ENCODE results near the gene UBTF.

The UBTF gene

GRCh38 chr17:44186307-44187130, 33.0 kb downstream of the UBTF start, which contains the start of gene TMUB2:
Gene TMUB2, plus strand, starts transcription at chr17:44186972. Its CDS starts 737 bp downstream, at chr17:44187709.
- Mint-ChIP-seq H3K4me3 (peak within 1 kb of the TSS; percentile 92), H3K27ac (peak within 1 kb of the TSS; percentile 99), H3K36me3 (ENCODE audit: low read depth) (peaks cover 77% of the 10 kb centered on the region), H3K4me1 (ENCODE audit: low read depth) (peaks cover 53% of the 10 kb centered on the region), H3K27me3 (no peaks in the 10 kb centered on the region), H3K9me3 (no peaks in the 10 kb centered on the region)
- DNase-seq = peak; percentile 100

GRCh38 chr17:44184212-44184810, 35.2 kb downstream of the UBTF start:
- Mint-ChIP-seq H3K4me3 (peak overlapping the region; percentile 33), H3K27me3 (no peaks in the 10 kb centered on the region), H3K4me1 (ENCODE audit: low read depth) (peaks cover 53% of the 10 kb centered on the region)

GRCh38 chr17:44183024-44183423, 36.5 kb downstream of the UBTF start:
- Mint-ChIP-seq H3K4me1 (ENCODE audit: low read depth) (peaks cover 43% of the 10 kb centered on the region), H3K9me3 (no peaks in the 10 kb centered on the region), H3K27ac (peak overlapping the region; percentile 57), H3K27me3 (no peaks in the 10 kb centered on the region), H3K4me3 (no peak overlapping the region), H3K36me3 (ENCODE audit: low read depth) (peaks cover 69% of the 10 kb centered on the region)
- DNase-seq = no peak

More at GRCh38 chr17:44184212-44184810, 35.2 kb downstream of the UBTF start:
- Mint-ChIP-seq H3K27ac (peak overlapping the region; percentile 57), H3K36me3 (ENCODE audit: low read depth) (peaks cover 61% of the 10 kb centered on the region), H3K9me3 (no peaks in the 10 kb centered on the region)
- no peak for DNase-seq

- peaks cover 10% of the 10 kb centered on the region for H3K4me1 Mint-ChIP-seq (ENCODE audit: low read depth)
- peaks cover 55% of the 10 kb centered on the region for H3K36me3 Mint-ChIP-seq (ENCODE audit: low read depth)
- no peak overlapping the region for H3K4me3 Mint-ChIP-seq
- H3K27me3 Mint-ChIP-seq = no peaks in the 10 kb centered on the region
- DNase-seq = no peak
- no peaks in the 10 kb centered on the region for H3K9me3 Mint-ChIP-seq
- H3K27ac Mint-ChIP-seq = no peak overlapping the region
These were observed 41.3 kb downstream of the UBTF start for GRCh38 chr17:44178133-44178532.

- H3K4me1 Mint-ChIP-seq (ENCODE audit: low read depth) = peaks cover 9% of the 10 kb centered on the region
- DNase-seq = no peak
- H3K4me3 Mint-ChIP-seq = no peak overlapping the region
- H3K27me3 Mint-ChIP-seq = no peaks in the 10 kb centered on the region
- H3K9me3 Mint-ChIP-seq = no peaks in the 10 kb centered on the region
- peaks cover 51% of the 10 kb centered on the region for H3K36me3 Mint-ChIP-seq (ENCODE audit: low read depth)
- H3K27ac Mint-ChIP-seq = peak overlapping the region; percentile 29
These were observed 41.8 kb downstream of the UBTF start for GRCh38 chr17:44177640-44178039.

- Mint-ChIP-seq H3K4me1 (ENCODE audit: low read depth) (peaks cover 2% of the 10 kb centered on the region), H3K27ac (peak overlapping the region; percentile 76)
- DNase-seq = no peak
These were observed 42.6 kb downstream of the UBTF start for GRCh38 chr17:44176671-44177501.

GRCh38 chr17:44176257-44176656, 43.2 kb downstream of the UBTF start:
- H3K27ac Mint-ChIP-seq = peak overlapping the region; percentile 76

More at GRCh38 chr17:44176671-44177501, 42.6 kb downstream of the UBTF start:
- H3K36me3 Mint-ChIP-seq (ENCODE audit: low read depth) = peaks cover 43% of the 10 kb centered on the region
- no peak overlapping the region for H3K4me3 Mint-ChIP-seq
- H3K9me3 Mint-ChIP-seq = no peaks in the 10 kb centered on the region
- no peaks in the 10 kb centered on the region for H3K27me3 Mint-ChIP-seq

GRCh38 chr17:44174427-44174826, 45.0 kb downstream of the UBTF start:
- H3K4me3 Mint-ChIP-seq = no peak overlapping the region
- H3K4me1 Mint-ChIP-seq (ENCODE audit: low read depth) = no peaks in the 10 kb centered on the region
- DNase-seq = no peak
- peaks cover 36% of the 10 kb centered on the region for H3K36me3 Mint-ChIP-seq (ENCODE audit: low read depth)
- no peak overlapping the region for H3K27ac Mint-ChIP-seq
- no peaks in the 10 kb centered on the region for H3K27me3 Mint-ChIP-seq
- no peaks in the 10 kb centered on the region for H3K9me3 Mint-ChIP-seq

More at GRCh38 chr17:44176257-44176656, 43.2 kb downstream of the UBTF start:
- H3K36me3 Mint-ChIP-seq (ENCODE audit: low read depth) = peaks cover 37% of the 10 kb centered on the region
- no peaks in the 10 kb centered on the region for H3K27me3 Mint-ChIP-seq
- no peaks in the 10 kb centered on the region for H3K4me1 Mint-ChIP-seq (ENCODE audit: low read depth)
- no peaks in the 10 kb centered on the region for H3K9me3 Mint-ChIP-seq
- DNase-seq = no peak
- no peak overlapping the region for H3K4me3 Mint-ChIP-seq

GRCh38 chr17:44171931-44172455, 47.5 kb downstream of the UBTF start:
- H3K4me3 Mint-ChIP-seq = no peak overlapping the region
- DNase-seq = no peak
- H3K9me3 Mint-ChIP-seq = no peaks in the 10 kb centered on the region
- peaks cover 17% of the 10 kb centered on the region for H3K36me3 Mint-ChIP-seq (ENCODE audit: low read depth)
- peaks cover 8% of the 10 kb centered on the region for H3K4me1 Mint-ChIP-seq (ENCODE audit: low read depth)
- no peaks in the 10 kb centered on the region for H3K27me3 Mint-ChIP-seq
- H3K27ac Mint-ChIP-seq = no peak overlapping the region

- H3K4me1 Mint-ChIP-seq (ENCODE audit: low read depth) = peaks cover 8% of the 10 kb centered on the region
- H3K27me3 Mint-ChIP-seq = no peaks in the 10 kb centered on the region
- no peaks in the 10 kb centered on the region for H3K9me3 Mint-ChIP-seq
- H3K27ac Mint-ChIP-seq = no peak within 1 kb of the TSS
- no peak within 1 kb of the TSS for H3K4me3 Mint-ChIP-seq
- peaks cover 6% of the 10 kb centered on the region for H3K36me3 Mint-ChIP-seq (ENCODE audit: low read depth)
- no peak for DNase-seq
These were observed 48.8 kb downstream of the UBTF start, which contains the start of gene ASB16 for GRCh38 chr17:44170499-44171201. Gene ASB16, plus strand, starts transcription at chr17:44170704. Its CDS starts 86 bp downstream, at chr17:44170790.

GRCh38 chr17:44170135-44170498, 49.4 kb downstream of the UBTF start:
- H3K36me3 Mint-ChIP-seq (ENCODE audit: low read depth) = peaks cover 2% of the 10 kb centered on the region
- no peaks in the 10 kb centered on the region for H3K27me3 Mint-ChIP-seq
- peaks cover 8% of the 10 kb centered on the region for H3K4me1 Mint-ChIP-seq (ENCODE audit: low read depth)
- H3K9me3 Mint-ChIP-seq = no peaks in the 10 kb centered on the region
- DNase-seq = no peak
- H3K4me3 Mint-ChIP-seq = no peak overlapping the region
- H3K27ac Mint-ChIP-seq = no peak overlapping the region

- H3K27me3 Mint-ChIP-seq = no peaks in the 10 kb centered on the region
- H3K36me3 Mint-ChIP-seq (ENCODE audit: low read depth) = peaks cover 3% of the 10 kb centered on the region
- no peak for DNase-seq
- no peaks in the 10 kb centered on the region for H3K9me3 Mint-ChIP-seq
- H3K4me1 Mint-ChIP-seq (ENCODE audit: low read depth) = peaks cover 8% of the 10 kb centered on the region
- H3K27ac Mint-ChIP-seq = no peak overlapping the region
- no peak overlapping the region for H3K4me3 Mint-ChIP-seq
These were observed 52.2 kb downstream of the UBTF start for GRCh38 chr17:44167181-44167861.

- peaks cover 10% of the 10 kb centered on the region for H3K4me1 Mint-ChIP-seq (ENCODE audit: low read depth)
- H3K36me3 Mint-ChIP-seq (ENCODE audit: low read depth) = peaks cover 19% of the 10 kb centered on the region
- no peak for DNase-seq
- no peaks in the 10 kb centered on the region for H3K27me3 Mint-ChIP-seq
- H3K9me3 Mint-ChIP-seq = no peaks in the 10 kb centered on the region
- no peak overlapping the region for H3K4me3 Mint-ChIP-seq
- H3K27ac Mint-ChIP-seq = no peak overlapping the region
These were observed 55.0 kb downstream of the UBTF start for GRCh38 chr17:44164476-44164875.

Measured in activated T-cell treated with anti-CD3 and anti-CD28 coated beads, Interleukin-2, amount 50 U/mL, for 24 hours (primary cell).